ENCODE results near the gene GEMIN5.

DNA sequence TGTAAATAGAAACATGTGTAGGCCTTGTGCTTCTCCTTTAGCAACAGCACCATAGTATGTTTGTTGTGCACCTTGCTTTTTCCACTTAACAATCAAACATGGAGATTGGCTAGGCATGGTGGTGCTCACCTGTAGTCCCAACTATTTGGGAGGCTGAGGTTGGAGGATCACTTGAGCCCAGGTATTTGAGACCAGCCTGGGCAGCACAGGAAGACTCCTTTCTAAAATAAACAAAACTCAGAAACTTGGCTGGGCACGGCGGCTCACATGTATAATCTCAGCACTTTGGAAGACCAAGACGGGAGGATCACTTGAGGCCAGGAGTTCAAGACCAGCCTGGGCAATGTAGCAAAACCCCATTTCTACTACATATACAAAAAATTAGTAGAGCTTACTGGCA is 86.7 kb downstream of the GEMIN5 start:
- TF ChIP-seq, protein P1, sequence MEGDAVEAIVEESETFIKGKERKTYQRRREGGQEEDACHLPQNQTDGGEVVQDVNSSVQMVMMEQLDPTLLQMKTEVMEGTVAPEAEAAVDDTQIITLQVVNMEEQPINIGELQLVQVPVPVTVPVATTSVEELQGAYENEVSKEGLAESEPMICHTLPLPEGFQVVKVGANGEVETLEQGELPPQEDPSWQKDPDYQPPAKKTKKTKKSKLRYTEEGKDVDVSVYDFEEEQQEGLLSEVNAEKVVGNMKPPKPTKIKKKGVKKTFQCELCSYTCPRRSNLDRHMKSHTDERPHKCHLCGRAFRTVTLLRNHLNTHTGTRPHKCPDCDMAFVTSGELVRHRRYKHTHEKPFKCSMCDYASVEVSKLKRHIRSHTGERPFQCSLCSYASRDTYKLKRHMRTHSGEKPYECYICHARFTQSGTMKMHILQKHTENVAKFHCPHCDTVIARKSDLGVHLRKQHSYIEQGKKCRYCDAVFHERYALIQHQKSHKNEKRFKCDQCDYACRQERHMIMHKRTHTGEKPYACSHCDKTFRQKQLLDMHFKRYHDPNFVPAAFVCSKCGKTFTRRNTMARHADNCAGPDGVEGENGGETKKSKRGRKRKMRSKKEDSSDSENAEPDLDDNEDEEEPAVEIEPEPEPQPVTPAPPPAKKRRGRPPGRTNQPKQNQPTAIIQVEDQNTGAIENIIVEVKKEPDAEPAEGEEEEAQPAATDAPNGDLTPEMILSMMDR (IDR thresholded peaks at IDR 0.05): no peak
- TF ChIP-seq POLR2AphosphoS5 (IDR thresholded peaks at IDR 0.05): no peak

All from prostate gland (tissue), 2 donors.